GM18499 (cell line): ENCODE data around the gene SCFD2.
"Not testable (repeated sequence)": the region's sequence is repeated elsewhere in the genome, so short reads cannot be mapped to it uniquely, and the experiment has no call there.

Source experiments
- ATAC-seq: cut with Tn5 transposase; IDR thresholded peaks from one replicate; pipeline ENCODE4 v1.9.1; 2021; ENCODE audit warnings: moderate number of reproducible peaks; ENCODE audit not compliant: insufficient read depth, unreplicated experiment

SCFD2 gene

GRCh38 chr4:53156896-53157295, 209.0 kb downstream of the SCFD2 start:
- ATAC-seq = no peak

- ATAC-seq = no peak
Measured at GRCh38 chr4:53152467-53152866, 213.4 kb downstream of the SCFD2 start.

- ATAC-seq = no peak
Measured at GRCh38 chr4:53151489-53151788, 214.4 kb downstream of the SCFD2 start.

GRCh38 chr4:53150631-53151488, 215.0 kb downstream of the SCFD2 start:
- no peak for ATAC-seq

DNA sequence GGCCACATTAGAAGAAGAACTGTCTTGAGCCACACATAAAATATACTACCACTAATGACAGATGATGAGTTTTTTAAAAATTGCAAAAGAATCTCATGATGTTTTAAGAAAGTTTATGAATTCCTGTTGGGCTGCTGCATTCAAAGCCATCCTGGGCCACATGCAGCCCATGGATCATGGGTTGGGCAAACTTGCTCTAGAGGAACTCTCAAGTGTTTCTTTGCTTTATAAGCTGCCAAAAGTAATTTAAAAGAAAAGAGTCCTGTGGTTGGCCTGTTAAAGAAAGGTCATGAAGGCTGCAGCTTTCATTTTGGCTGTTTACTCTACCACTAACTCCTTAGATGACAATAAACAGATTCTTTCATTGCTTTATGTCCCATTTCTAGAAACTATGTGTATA, 218.2 kb downstream of the SCFD2 start:
- no peak for ATAC-seq

- no peak for ATAC-seq
Measured at GRCh38 chr4:53147197-53147596, 218.7 kb downstream of the SCFD2 start.

- ATAC-seq = no peak
Measured at GRCh38 chr4:53141308-53141707, 224.6 kb downstream of the SCFD2 start.

DNA sequence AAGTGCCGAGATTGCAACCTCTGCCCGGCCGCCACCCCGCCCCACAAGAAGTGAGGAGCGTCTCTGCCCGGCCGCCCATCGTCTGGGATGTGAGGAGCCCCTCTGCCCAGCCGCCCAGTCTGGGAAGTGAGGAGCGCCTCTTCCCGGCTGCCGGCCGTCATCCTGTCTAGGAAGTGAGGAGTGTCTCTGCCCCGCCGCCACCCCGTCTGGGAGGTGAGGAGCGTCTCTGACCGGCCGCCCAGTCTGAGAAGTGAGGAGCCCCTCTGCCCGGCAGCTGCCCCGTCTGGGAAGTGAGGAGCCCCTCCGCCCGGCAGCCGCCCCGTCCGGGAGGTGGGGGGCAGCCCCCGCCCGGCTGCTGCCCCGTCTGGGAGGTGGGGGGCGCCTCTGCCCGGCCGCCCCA, 226.6 kb downstream of the SCFD2 start:
- ATAC-seq = not testable (repeated sequence)

DNA sequence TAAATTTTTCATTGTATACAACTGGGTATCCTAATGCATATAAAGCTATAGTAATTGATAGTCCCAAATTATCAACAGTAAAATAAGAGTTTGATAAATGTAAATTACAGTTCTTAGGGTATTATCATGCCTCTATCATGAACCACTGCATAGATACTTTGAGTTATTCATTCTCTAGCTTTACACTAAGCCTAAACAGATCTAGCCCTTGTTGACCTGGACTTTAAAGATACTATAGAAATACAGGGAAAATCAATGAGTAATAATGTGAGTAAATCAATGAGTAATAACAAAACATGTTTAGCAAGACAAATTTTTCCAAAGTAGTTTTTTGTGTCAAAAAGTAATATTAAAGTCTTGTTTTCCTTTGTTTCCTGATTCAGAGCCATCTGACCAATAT, 228.4 kb downstream of the SCFD2 start:
- ATAC-seq = no peak

GRCh38 chr4:53136954-53137353, 228.9 kb downstream of the SCFD2 start:
- no peak for ATAC-seq

DNA sequence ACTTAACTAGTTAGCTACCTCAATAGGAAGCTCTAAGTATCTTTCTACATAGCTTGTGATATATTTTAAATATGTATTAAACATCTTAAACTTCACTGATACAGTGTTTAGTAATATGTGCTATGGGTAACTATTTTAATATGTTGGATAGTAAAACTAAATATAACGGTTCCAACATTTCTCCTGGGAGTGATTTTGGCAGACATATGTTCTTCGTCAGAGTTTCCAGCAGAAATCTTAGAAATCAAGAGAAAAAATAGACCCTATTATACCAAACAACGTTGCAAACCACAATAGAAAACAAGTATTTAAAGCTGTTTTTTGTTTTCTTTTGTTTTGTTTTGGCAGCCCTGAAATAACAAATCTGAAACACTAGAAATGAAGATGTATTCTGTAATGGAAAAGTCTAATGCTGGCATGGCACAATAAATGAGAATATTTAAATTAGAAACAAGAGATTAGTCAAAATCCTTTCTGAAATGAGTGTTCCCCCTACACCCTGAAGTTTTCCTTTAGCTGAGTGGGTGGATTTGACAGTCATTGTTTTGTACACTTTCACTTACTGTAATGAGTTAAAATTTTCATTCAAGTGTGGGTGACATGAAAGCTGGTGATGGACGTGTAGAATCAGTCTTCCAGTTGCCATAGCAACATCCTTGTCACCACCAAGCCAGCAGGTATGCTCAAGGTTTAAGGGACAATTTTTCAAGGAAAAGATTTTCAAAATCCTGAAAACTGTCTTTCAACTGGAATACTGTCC, 233.5 kb downstream of the SCFD2 start:
- ATAC-seq = no peak

DNA sequence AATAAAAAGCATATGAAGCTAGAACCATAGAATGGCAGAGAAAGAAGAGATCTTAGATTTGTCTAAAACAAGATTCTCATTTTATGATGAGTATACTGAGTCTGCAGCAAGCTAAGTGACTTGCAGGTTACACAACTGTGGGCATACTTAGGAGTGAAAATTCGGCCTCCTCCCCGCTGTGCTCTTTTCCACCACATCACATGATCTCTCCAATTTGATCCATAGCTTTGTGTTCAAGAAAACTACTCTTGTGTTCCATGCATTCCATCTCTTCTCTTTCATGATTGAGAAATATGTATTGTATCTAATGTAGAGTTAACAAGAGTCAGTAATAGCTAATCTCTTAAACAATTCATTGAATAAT, 234.3 kb downstream of the SCFD2 start:
- no peak for ATAC-seq

DNA sequence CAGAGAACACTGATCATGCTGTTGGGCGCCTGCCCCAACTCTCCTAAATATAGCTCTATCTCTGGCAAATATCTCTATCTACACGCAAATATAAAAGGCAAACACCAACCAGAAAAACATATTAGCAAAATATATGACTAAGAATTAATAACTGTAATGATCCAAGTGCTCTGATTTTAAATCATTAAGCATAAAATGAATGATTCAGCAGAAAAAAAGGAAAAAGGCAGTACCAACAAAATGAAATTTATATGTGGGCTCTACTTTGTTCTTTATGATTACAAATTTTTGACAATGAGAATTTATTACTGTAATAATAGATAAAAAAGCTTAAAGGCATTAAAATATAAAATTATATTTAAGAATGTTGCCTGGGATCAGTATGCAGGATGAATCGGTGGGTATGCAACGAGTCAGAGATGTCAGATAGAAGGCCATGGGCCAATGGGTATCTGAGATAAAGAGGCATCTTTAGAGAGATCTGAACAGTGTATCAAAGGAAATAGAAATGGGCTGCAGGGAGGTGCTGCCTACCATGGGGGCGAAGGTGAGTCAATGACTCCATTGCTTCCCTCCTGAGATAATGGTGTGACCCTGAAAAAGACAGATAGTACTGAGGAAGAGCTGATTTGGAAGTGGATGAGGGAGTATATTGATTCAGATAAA, 234.8 kb downstream of the SCFD2 start:
- ATAC-seq = no peak

GRCh38 chr4:53128706-53129357, 237.0 kb downstream of the SCFD2 start:
- no peak for ATAC-seq

DNA sequence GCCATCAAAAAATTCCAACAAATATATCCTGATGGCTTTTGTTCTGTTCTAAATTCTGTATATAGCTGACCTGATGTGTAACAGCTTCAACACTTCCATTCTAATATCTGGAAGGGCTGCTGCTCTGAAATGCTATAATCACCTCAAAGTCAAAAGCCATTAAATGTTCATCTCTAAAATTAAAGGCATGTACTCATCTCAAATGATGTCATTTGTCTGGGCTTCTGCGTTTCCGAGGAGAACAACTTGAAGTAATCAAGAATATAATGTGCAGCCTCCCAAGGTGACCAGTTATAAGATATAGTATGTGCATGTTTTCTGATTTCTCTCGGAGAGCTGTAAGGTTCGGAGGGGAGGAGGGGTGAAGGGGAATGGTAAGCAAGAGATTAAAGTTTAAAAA, 237.6 kb downstream of the SCFD2 start:
- ATAC-seq = no peak

DNA sequence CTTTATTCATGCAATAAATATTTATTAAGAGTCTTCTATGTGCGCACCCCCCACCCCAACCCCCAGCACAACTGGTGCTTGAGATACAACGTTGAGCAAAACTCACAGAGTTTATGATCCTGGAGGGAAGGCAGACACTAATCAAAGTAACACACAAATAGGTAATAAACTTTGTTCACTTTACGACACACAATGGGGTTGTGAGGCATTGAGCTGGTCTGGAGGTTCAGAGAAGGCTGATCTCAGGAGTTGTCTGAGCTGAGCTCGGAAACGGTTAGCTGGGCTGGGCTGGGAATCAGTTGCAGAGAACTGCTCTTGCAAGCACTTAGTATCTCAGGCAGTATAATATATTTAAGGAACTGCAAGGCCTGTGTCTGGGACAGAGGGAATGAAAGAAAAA, 238.5 kb downstream of the SCFD2 start:
- ATAC-seq = no peak

DNA sequence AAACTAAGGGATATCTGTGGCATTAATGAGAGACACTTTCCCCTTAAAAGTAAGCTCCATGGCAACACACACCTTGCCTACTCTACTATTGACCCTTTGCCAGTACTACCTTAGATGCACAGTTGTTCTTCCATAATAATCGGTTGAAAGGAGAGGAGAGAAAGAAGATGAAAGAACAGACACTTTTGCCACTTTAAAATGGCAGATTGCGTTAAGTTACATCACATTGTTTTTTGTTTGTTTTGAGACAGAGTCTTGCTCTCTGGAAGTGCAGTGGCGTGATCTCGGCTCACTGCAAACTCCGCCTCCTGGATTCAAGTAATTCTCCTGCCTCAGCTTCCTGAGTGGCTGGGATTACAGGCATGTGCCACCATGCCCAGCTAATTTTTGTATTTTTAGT, 239.8 kb downstream of the SCFD2 start:
- no peak for ATAC-seq

- no peak for ATAC-seq
Measured at GRCh38 chr4:53123819-53124218, 242.0 kb downstream of the SCFD2 start.

DNA sequence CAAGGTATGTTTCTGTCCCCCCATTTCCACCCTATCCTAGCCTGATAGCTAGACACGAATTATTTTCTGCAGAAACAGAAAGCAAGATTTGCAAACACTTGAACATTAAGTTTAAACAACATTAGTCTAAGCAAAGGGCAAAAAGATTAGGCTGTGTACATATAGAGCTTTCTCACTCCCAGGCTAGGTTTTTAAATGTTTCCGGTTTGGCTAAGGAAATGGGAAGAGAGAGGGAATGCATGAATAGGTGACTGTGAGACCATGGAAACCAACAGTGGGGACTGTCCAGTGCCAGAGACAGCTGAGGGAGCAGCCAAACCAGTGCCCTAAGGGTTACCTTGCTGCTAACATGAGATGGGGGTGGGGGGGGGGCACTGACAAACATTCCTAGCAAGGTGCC, 242.7 kb downstream of the SCFD2 start:
- no peak for ATAC-seq

DNA sequence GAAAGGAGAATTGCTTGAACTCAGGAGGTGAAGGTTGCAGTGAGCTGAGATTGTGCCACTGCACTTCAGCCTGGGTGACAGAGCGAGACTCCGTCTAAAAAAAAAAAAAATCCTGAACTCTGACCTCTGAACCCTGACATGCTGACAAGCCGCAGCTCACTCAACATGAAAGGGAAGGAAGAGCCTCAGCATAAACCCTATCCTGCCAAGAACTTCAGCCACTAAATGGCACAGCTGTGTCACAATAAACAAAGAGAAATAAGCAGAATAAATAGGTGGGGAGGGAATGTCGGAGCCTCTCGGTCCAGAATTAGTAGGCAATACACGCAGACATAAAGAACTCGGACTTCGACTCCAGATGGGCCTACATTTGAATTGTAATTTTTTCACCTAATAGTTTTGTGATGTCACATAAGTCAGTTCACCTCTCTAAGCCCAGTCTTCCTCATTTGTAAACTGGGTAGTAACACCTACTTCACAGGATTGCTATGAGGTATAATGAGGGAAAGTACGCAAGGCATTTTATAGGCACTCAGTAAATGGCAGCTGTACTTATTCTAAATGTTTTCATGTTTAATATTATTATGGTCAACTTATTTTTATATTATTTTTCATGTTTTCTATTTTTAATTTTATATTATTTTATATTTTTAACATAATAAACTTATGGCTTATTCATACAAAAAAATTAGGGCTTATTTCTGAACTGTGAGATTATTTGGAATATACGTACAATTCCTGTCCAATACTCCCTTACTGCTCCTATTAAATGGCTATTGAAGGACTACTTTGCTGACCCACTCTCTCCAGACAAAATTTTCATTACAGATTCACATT, 243.4 kb downstream of the SCFD2 start:
- no peak for ATAC-seq
